Measurements from ENCODE around the gene CWC22. TPM values are rescaled to one million over a fixed set of nuclear protein-coding genes. Genes with fewer than 3 reads are reported as not detected.

The CWC22 gene
- total RNA-seq, 1 experiment from 2014 or later: 14.2 TPM

- Histone ChIP-seq H3K9me3 (ENCODE audit: low read length) (no peaks in the 10 kb centered on the region), H4K20me1 (ENCODE audit: low read length) (no peaks in the 10 kb centered on the region), H3K27ac (ENCODE audit: low read length) (no peak overlapping the region), H3K36me3 (ENCODE audit: low read depth, low read length) (no peaks in the 10 kb centered on the region), H3K4me2 (ENCODE audit: low read length) (no peak overlapping the region), H3K4me1 (ENCODE audit: insufficient read depth, low read length) (peaks cover 21% of the 10 kb centered on the region), H2AFZ (ENCODE audit: low read length) (no peak overlapping the region), H3K9ac (ENCODE audit: low read length) (no peak overlapping the region), H3K79me2 (ENCODE audit: low read length) (no peaks in the 10 kb centered on the region), H3K9me2 (replicated peaks; ENCODE audit: low read length) (no peaks in the 10 kb centered on the region), H3K4me3 (ENCODE audit: low read length) (no peak overlapping the region), H3F3A (ENCODE audit: low read length, unreplicated experiment) (no peaks in the 10 kb centered on the region), H3K27me3 (ENCODE audit: low read length) (no peaks in the 10 kb centered on the region)
- ChIA-PET POLR2A (ENCODE audit: unreplicated experiment) (no interaction called here), CTCF (no interaction called here)
- no TSS peak for BruUV-seq (replicated peaks)
- intact Hi-C loops (cut with micrococcal nuclease): no loop called here
- TF ChIP-seq CTCF (conservative IDR thresholded peaks at IDR 0.05; ENCODE audit: low read depth, low read length) (no peak), EZH2phosphoT487 (IDR thresholded peaks at IDR 0.05; ENCODE audit: borderline replicate concordance, low read length) (no peak), EZH2 (IDR thresholded peaks at IDR 0.05; ENCODE audit: low read length, unreplicated experiment) (no peak)
- ATAC-seq (no peak), DNase-seq (no peak)
These were observed 31.9 kb upstream of the CWC22 start for GRCh38 chr2:180038997-180039396.

- TF ChIP-seq EZH2phosphoT487 (IDR thresholded peaks at IDR 0.05; ENCODE audit: borderline replicate concordance, low read length) (no peak), CTCF (conservative IDR thresholded peaks at IDR 0.05; ENCODE audit: low read depth, low read length) (no peak)
- ATAC-seq (peak; percentile 97), DNase-seq (peak; percentile 83)
- Histone ChIP-seq H3K4me3 (ENCODE audit: low read length) (no peak overlapping the region), H3K27ac (ENCODE audit: low read length) (peak overlapping the region; percentile 38; the same call in 1 of the 2 replicates), H3K4me2 (ENCODE audit: low read length) (peak overlapping the region; percentile 61), H3K27me3 (ENCODE audit: low read length) (no peaks in the 10 kb centered on the region), H3K4me1 (ENCODE audit: insufficient read depth, low read length) (peaks cover 15% of the 10 kb centered on the region), H3K9me2 (replicated peaks; ENCODE audit: low read length) (no peaks in the 10 kb centered on the region), H3K9ac (ENCODE audit: low read length) (no peak overlapping the region), H4K20me1 (ENCODE audit: low read length) (no peaks in the 10 kb centered on the region), H3K9me3 (ENCODE audit: low read length) (0 out of 2 replicates have a peak, but pooled peaks cover 7% of the 10 kb centered on the region), H3F3A (ENCODE audit: low read length, unreplicated experiment) (no peaks in the 10 kb centered on the region), H3K36me3 (ENCODE audit: low read depth, low read length) (no peaks in the 10 kb centered on the region), H2AFZ (ENCODE audit: low read length) (peak overlapping the region; percentile 69), H3K79me2 (ENCODE audit: low read length) (no peaks in the 10 kb centered on the region)
- BruUV-seq (replicated peaks): no TSS peak
- intact Hi-C loops (cut with micrococcal nuclease): loop anchor here (2.0 kb wide), 1 partner anchor 17 kb away; no protein-coding TSS in a partner anchor
- ChIA-PET CTCF (no interaction called here), POLR2A (ENCODE audit: unreplicated experiment) (no interaction called here)
These were observed 27.1 kb upstream of the CWC22 start for GRCh38 chr2:180033993-180034894.

GRCh38 chr2:180029575-180029974 lies 22.5 kb upstream of the CWC22 start:
- intact Hi-C loops (cut with micrococcal nuclease): no loop called here
- Histone ChIP-seq H3K4me2 (ENCODE audit: low read length) (no peak overlapping the region), H3K27ac (ENCODE audit: low read length) (no peak overlapping the region), H3K79me2 (ENCODE audit: low read length) (no peaks in the 10 kb centered on the region), H2AFZ (ENCODE audit: low read length) (no peak overlapping the region), H3K9me3 (ENCODE audit: low read length) (0 out of 2 replicates have a peak, but pooled peaks cover 8% of the 10 kb centered on the region), H3K9me2 (replicated peaks; ENCODE audit: low read length) (0 out of 2 replicates have a peak, but pooled peaks cover 2% of the 10 kb centered on the region), H3K36me3 (ENCODE audit: low read depth, low read length) (no peaks in the 10 kb centered on the region), H3K27me3 (ENCODE audit: low read length) (no peaks in the 10 kb centered on the region), H3K4me1 (ENCODE audit: insufficient read depth, low read length) (peaks cover 11% of the 10 kb centered on the region), H3K4me3 (ENCODE audit: low read length) (no peak overlapping the region), H3F3A (ENCODE audit: low read length, unreplicated experiment) (no peaks in the 10 kb centered on the region), H4K20me1 (ENCODE audit: low read length) (no peaks in the 10 kb centered on the region), H3K9ac (ENCODE audit: low read length) (no peak overlapping the region)
- BruUV-seq (replicated peaks): no TSS peak
- CTCF ChIA-PET: no interaction called here
- ATAC-seq (no peak), DNase-seq (no peak)
- no peak for TF ChIP-seq EZH2 (IDR thresholded peaks at IDR 0.05; ENCODE audit: low read length, unreplicated experiment)
- TF ChIP-seq CTCF (conservative IDR thresholded peaks at IDR 0.05; ENCODE audit: low read depth, low read length): no peak
- no peak for TF ChIP-seq EZH2phosphoT487 (IDR thresholded peaks at IDR 0.05; ENCODE audit: borderline replicate concordance, low read length)
- POLR2A ChIA-PET (ENCODE audit: unreplicated experiment): no interaction called here

All from PC-3 (cell line).